GM12878 (cell line): ENCODE results near the gene PDE1C. TPM values are rescaled to one million over a fixed set of nuclear protein-coding genes. Genes with fewer than 3 reads are reported as not detected.

Experiments
- ATAC-seq: fragments of 200-7000 bp; cut with Tn5 transposase; 3 replicates; pipeline ENCODE4 v1.9.1; 2020; ENCODE audit warnings: mild to moderate bottlenecking, moderate library complexity
- BruUV-seq: library from RNA; stranded (reverse); fragments of 400-500 nt; replicated peaks from 2 replicates; lab custom pipeline; 2021; lab: Mats Ljungman, UMichigan
- CTCF ChIA-PET: fragments of 300-600 bp; sonication (Branson Sonifier 250); formaldehyde crosslinking; extraction: SDS; loops from one replicate; lab custom pipeline; 2021; ENCODE audit warnings: inconsistent platforms; lab: Yijun Ruan, JAX
- POLR2A ChIA-PET: fragments of 350-600 bp; formaldehyde crosslinking; extraction: SDS; loops from one replicate; lab custom pipeline; 2021; ENCODE audit warnings: inconsistent platforms; lab: Charles Lee
- RAD21 ChIA-PET: fragments of 300-600 bp; sonication (Branson Sonifier 250); formaldehyde crosslinking; loops from one replicate; lab custom pipeline; 2023; ENCODE audit warnings: antibody characterized with exemption; ENCODE audit not compliant: unreplicated experiment; lab: Charles Lee
- SMC1A ChIA-PET: fragments of 300-600 bp; sonication (Branson Sonifier 250); formaldehyde crosslinking; loops from one replicate; lab custom pipeline; 2023; ENCODE audit not compliant: unreplicated experiment, uncharacterized antibody; lab: Charles Lee
- DNase-seq: peaks from one replicate; pipeline ENCODE4 v3.0.0-alpha.2; 2011; ENCODE audit warnings: low read depth, low spot score
- FAIRE-seq: peaks from 3 replicates; lab custom pipeline; 2011; peaks lifted over from hg19 to GRCh38; lab: Jason Lieb, UNC
- H2AFZ ChIP-seq: 2 replicates; pipeline ENCODE4 v1.6.0; 2011; ENCODE audit warnings: low read depth, low read length, control low read depth; ENCODE audit not compliant: control insufficient read depth
- H3K27ac ChIP-seq: 2 replicates; pipeline ENCODE4 v1.5.1; 2011; ENCODE audit warnings: control low read depth; ENCODE audit not compliant: control insufficient read depth, insufficient read depth
- H3K27me3 ChIP-seq, 2 experiments: replicated peaks in 1 of 2; 2 replicates each; pipeline versions ENCODE4 v1.6.0 to v1.6.1; 2011; ENCODE audit warnings: low read length in 1 of 2; ENCODE audit not compliant: control insufficient read depth in 2 of 2, insufficient read depth in 2 of 2
- H3K36me3 ChIP-seq, 2 experiments: 2 replicates each; pipeline ENCODE4 v1.5.1; 2011; ENCODE audit warnings: low read length in 1 of 2; ENCODE audit not compliant: control insufficient read depth in 2 of 2, insufficient read depth in 2 of 2
- H3K4me1 ChIP-seq: 2 replicates; pipeline ENCODE4 v1.6.1; 2011; ENCODE audit warnings: mild to moderate bottlenecking, low read length, moderate library complexity, mixed read lengths; ENCODE audit not compliant: control insufficient read depth, insufficient read depth
- H3K4me2 ChIP-seq: 2 replicates; pipeline ENCODE4 v1.6.0; 2011; ENCODE audit warnings: control low read depth; ENCODE audit not compliant: control insufficient read depth, insufficient read depth
- H3K4me3 ChIP-seq: fragments of 200-600 bp; sonication (generic); 2 replicates; pipeline ENCODE4 v1.5.1; 2016
- H3K79me2 ChIP-seq: 2 replicates; pipeline ENCODE4 v1.6.0; 2011; ENCODE audit warnings: low read length; ENCODE audit not compliant: control insufficient read depth, insufficient read depth
- H3K9ac ChIP-seq: 2 replicates; pipeline ENCODE4 v1.8.0; 2011; ENCODE audit warnings: low read length, control low read depth, mixed read lengths; ENCODE audit not compliant: control insufficient read depth, insufficient read depth
- H3K9me3 ChIP-seq: replicated peaks from 3 replicates; pipeline ENCODE4 v1.5.1; 2011; ENCODE audit warnings: mild to moderate bottlenecking, low read length; ENCODE audit not compliant: control insufficient read depth, insufficient read depth
- H4K20me1 ChIP-seq: 2 replicates; pipeline ENCODE4 v1.6.0; 2011; ENCODE audit not compliant: control insufficient read depth, insufficient read depth
- CBX3 ChIP-seq: fragments of 200-600 bp; sonication (generic); IDR thresholded peaks from 2 replicates; pipeline ENCODE4 v1.6.1; 2016; ENCODE audit warnings: low read depth, borderline replicate concordance
- MEF2B ChIP-seq: fragments of 450-650 bp; IDR thresholded peaks from 2 replicates; pipeline ENCODE4 v1.6.1; 2018; ENCODE audit warnings: mild to moderate bottlenecking, moderate library complexity; ENCODE audit not compliant: partially characterized antibody, poor library complexity, severe bottlenecking
- POLR2A ChIP-seq: IDR thresholded peaks from 2 replicates; pipeline ENCODE4 v1.6.1; 2011; ENCODE audit warnings: low read depth, mild to moderate bottlenecking, low read length
- POU2F2 ChIP-seq: IDR thresholded peaks from 3 replicates; pipeline ENCODE4 v1.6.1; 2011; ENCODE audit warnings: low read depth, mild to moderate bottlenecking, low read length, borderline replicate concordance
- SMC3 ChIP-seq: IDR thresholded peaks from 2 replicates; pipeline ENCODE4 v1.6.1; 2011; ENCODE audit warnings: low read length, improper control_type of control experiment, borderline replicate concordance
- SREBF1 ChIP-seq: IDR thresholded peaks from 2 replicates; pipeline ENCODE4 v1.6.1; 2012; ENCODE audit warnings: mild to moderate bottlenecking, low read length
- SUPT20H ChIP-seq: IDR thresholded peaks from 2 replicates; pipeline ENCODE4 v1.6.1; 2011; ENCODE audit warnings: low read depth, mild to moderate bottlenecking, low read length, moderate library complexity, borderline replicate concordance; ENCODE audit not compliant: control insufficient read depth
- TCF3 ChIP-seq: IDR thresholded peaks from 2 replicates; pipeline ENCODE4 v1.6.1; 2012; ENCODE audit warnings: low read depth, mild to moderate bottlenecking, low read length, borderline replicate concordance; ENCODE audit not compliant: insufficient read depth
- ZNF207 ChIP-seq: fragments of 450-650 bp; IDR thresholded peaks from 2 replicates; pipeline ENCODE4 v1.6.1; 2014; ENCODE audit warnings: antibody characterized with exemption, mild to moderate bottlenecking, borderline replicate concordance
- ZNF24 ChIP-seq: fragments of 450-650 bp; IDR thresholded peaks from 2 replicates; pipeline ENCODE4 v1.6.1; 2017; ENCODE audit warnings: antibody characterized with exemption, mild to moderate bottlenecking
- ZSCAN29 ChIP-seq: fragments of 450-650 bp; IDR thresholded peaks from 2 replicates; pipeline ENCODE4 v1.6.1; 2017; ENCODE audit warnings: mild to moderate bottlenecking, moderate library complexity
- ZZZ3 ChIP-seq: IDR thresholded peaks from 2 replicates; pipeline ENCODE4 v1.6.1; 2011; ENCODE audit warnings: low read depth; ENCODE audit not compliant: control insufficient read depth, insufficient read length
- WGBS: methylation state at CpG from one replicate; pipeline ENCODE4 v1.1.6; 2016; ENCODE audit warnings: low lambda C conversion rate; ENCODE audit not compliant: insufficient replicate concordance, insufficient coverage; ENCODE audit errors: missing lambda C conversion rate; 5-methylcytosine and 5-hydroxymethylcytosine counted together
- in situ Hi-C: fragments of 300-500 bp; cut with MboI; formaldehyde crosslinking; loops from 9 replicates; pipeline ENCODE4 v1.14.3; 2018; ENCODE audit warnings: mixed read lengths
- intact Hi-C: fragments of 100-400 bp; cut with micrococcal nuclease; formaldehyde crosslinking; loops from one replicate; pipeline ENCODE4 v1.14.2; 2022; ENCODE audit not compliant: unreplicated experiment
- polyA plus RNA-seq, 11 experiments: library from polyadenylated mRNA; depleted of rRNA in 4 of 11; unstranded in 6 of 11; stranded (reverse) in 5 of 11; fragments of >200 nt; fragmentation: Nextera tagmentation in 4 of 11; fragmentation: Illumina TruSeq in 1 of 11; extraction: Ambion mirVana in 4 of 11; extraction: Trizol in 1 of 11; gene quantifications; 1 replicate in 1 of 11; 2 replicates in 10 of 11; pipeline versions ENCODE4 v1.2.1 to v1.2.3, GENCODE V29; 2011 to 2016; ENCODE audit warnings: inconsistent platforms in 2 of 11, missing spikeins in 2 of 11, low read depth in 1 of 11
- total RNA-seq, 4 experiments: library from RNA; depleted of rRNA in 3 of 4; stranded (reverse); fragments of >200 nt in 3 of 4; fragmentation: Illumina TruSeq in 1 of 4; extraction: Trizol in 1 of 4; gene quantifications; 2 replicates each; pipeline versions ENCODE4 v1.2.1 to v1.2.3, GENCODE V29; 2013 to 2021
- TF ChIP-seq, protein P1 (sequence below), 3 experiments: IDR thresholded peaks in 2 of 3; conservative IDR thresholded peaks in 1 of 3; 2 replicates each; pipeline ENCODE4 v1.5.1; 2011; ENCODE audit warnings: low read depth in 3 of 3, low read length in 3 of 3, mild to moderate bottlenecking in 3 of 3, control low read depth in 2 of 3, moderate library complexity in 2 of 3, inconsistent platforms in 1 of 3, mixed read lengths in 1 of 3; ENCODE audit not compliant: control insufficient read depth in 2 of 3, insufficient read depth in 1 of 3; ENCODE audit errors: extremely low read depth in 1 of 3
- TF ChIP-seq, protein P2 (sequence below): fragments of 450-650 bp; IDR thresholded peaks from 2 replicates; pipeline ENCODE4 v1.6.1; 2017; ENCODE audit warnings: low read depth, mild to moderate bottlenecking, moderate library complexity

The PDE1C gene
- total and polyA plus RNA-seq, 10 of the 15 experiments (the other 5 are each of a cell fraction or from before 2014, with no cell fraction given), result 0.29 to 2.3 (median 0.70) TPM

DNA sequence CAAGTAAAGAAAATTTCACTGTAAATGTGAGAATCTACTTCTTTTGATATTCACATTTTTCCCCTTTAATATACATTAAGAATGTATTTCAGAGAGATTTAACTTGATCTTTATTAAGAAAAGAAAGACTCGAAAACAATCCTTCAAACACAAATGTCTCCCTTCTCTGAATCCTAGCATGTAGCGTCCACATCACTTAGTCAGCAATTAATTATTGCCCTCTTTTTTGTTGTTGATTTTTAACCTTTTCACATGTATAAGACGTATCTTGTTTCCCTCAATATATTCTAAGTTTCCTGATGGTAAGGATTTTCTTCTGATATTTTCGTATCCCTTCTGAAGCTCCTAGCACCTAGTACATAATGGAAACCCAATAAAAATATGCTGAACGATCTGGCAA is 6.6 kb downstream of the PDE1C start:
- TF ChIP-seq SUPT20H, result no peak
- TF ChIP-seq CBX3, result no peak
- TF ChIP-seq SMC3, result no peak
- TF ChIP-seq SREBF1, result no peak
- no peaks in the 10 kb centered on the region for H3K4me1 ChIP-seq
- ATAC-seq, result no peak
- H3K9me3 ChIP-seq, result no peaks in the 10 kb centered on the region; the same call in 2 of the 3 replicates
- FAIRE-seq, result no peak
- WGBS, result 18% methylated on average over 5 of the region's 5 CpGs
- no peaks in the 10 kb centered on the region for H3K36me3 ChIP-seq
- no peak for DNase-seq
- H3K27ac ChIP-seq, result no peak overlapping the region
- in situ Hi-C loops, result no loop called here
- H3K4me2 ChIP-seq, result no peak overlapping the region
- ChIA-PET CTCF (interaction anchor here (1.3 to 2.6 kb wide), 6 partner anchors 10 to 282 kb away, joined by 3 to 16 read pairs (median 6); no protein-coding TSS in a partner anchor), POLR2A (no interaction called here), RAD21 (no interaction called here), SMC1A (interaction anchor here (1.0 to 11.5 kb wide), 2 partner anchors 14 to 282 kb away, joined by 3 to 69 read pairs; no protein-coding TSS in a partner anchor)
- intact Hi-C loops, result loop anchor here (5.0 kb wide), 2 partner anchors 281 to 316 kb away; no protein-coding TSS in a partner anchor
- no peak overlapping the region for H3K9ac ChIP-seq
- H3K79me2 ChIP-seq, result no peaks in the 10 kb centered on the region
- no peaks in the 10 kb centered on the region for H4K20me1 ChIP-seq
- no peak overlapping the region for H2AFZ ChIP-seq
- peaks cover 0 to 2% of the 10 kb centered on the region in 2 experiments; a peak in 1 of 4 replicates for H3K27me3 ChIP-seq
- no peak overlapping the region for H3K4me3 ChIP-seq
- BruUV-seq, result no TSS peak

DNA sequence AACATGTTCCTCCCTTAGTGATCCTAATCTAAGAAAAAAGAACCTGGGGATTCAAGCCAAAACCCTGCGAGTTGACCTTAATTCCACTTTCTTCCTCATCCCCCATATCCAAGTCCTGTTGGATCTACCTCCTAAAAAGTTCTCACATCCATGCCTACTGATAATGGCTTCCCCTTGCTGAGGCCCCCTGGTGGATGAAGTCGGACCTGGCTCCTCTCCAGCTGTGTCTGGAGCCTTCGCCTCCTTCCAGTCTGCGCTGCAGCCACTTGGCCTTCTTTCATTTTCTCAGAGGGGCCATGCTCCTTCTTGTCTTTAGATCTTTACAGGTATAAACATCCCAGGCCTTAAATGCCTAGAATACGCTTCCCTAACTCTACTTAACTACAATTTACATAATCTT is 8.1 kb downstream of the PDE1C start:
- in situ Hi-C loops (no loop called here), intact Hi-C loops (loop anchor here (5.0 kb wide), 2 partner anchors 280 to 315 kb away; no protein-coding TSS in a partner anchor)
- 30% methylated on average over 5 of the region's 5 CpGs for WGBS
- CTCF ChIA-PET, result interaction anchor here (0.5 to 4.2 kb wide), 13 partner anchors 11 to 383 kb away, joined by 3 to 26 read pairs (median 4); no protein-coding TSS in a partner anchor
- DNase-seq (no peak), FAIRE-seq (peak; percentile 23), ATAC-seq (peak; percentile 74)
- Histone ChIP-seq H3K27me3 (no peaks in the 10 kb centered on the region; a peak in 1 of 4 replicates), H2AFZ (no peak overlapping the region), H3K9me3 (no peaks in the 10 kb centered on the region; the same call in 2 of the 3 replicates), H3K36me3 (no peaks in the 10 kb centered on the region), H3K4me3 (no peak overlapping the region), H3K9ac (no peak overlapping the region), H3K79me2 (no peaks in the 10 kb centered on the region), H3K4me2 (no peak overlapping the region), H3K27ac (no peak overlapping the region), H4K20me1 (no peaks in the 10 kb centered on the region), H3K4me1 (no peaks in the 10 kb centered on the region)
- POLR2A ChIA-PET, result no interaction called here
- BruUV-seq, result no TSS peak
- SMC1A ChIA-PET, result interaction anchor here (0.6 to 11.5 kb wide), 3 partner anchors 12 to 246 kb away, joined by 3 to 69 read pairs (median 10); no protein-coding TSS in a partner anchor
- RAD21 ChIA-PET, result interaction anchor here (0.6 to 1.0 kb wide), 3 partner anchors 11 to 280 kb away, joined by 3 read pairs; no protein-coding TSS in a partner anchor
- TF ChIP-seq POU2F2 (no peak), POLR2A (no peak), ZNF24 (no peak), TCF3 (no peak), ZNF207 (no peak), MEF2B (no peak), ZSCAN29 (no peak), SMC3 (peak; percentile 63; the same call in 1 of the 2 replicates), ZZZ3 (no peak)
- TF ChIP-seq, protein P1, sequence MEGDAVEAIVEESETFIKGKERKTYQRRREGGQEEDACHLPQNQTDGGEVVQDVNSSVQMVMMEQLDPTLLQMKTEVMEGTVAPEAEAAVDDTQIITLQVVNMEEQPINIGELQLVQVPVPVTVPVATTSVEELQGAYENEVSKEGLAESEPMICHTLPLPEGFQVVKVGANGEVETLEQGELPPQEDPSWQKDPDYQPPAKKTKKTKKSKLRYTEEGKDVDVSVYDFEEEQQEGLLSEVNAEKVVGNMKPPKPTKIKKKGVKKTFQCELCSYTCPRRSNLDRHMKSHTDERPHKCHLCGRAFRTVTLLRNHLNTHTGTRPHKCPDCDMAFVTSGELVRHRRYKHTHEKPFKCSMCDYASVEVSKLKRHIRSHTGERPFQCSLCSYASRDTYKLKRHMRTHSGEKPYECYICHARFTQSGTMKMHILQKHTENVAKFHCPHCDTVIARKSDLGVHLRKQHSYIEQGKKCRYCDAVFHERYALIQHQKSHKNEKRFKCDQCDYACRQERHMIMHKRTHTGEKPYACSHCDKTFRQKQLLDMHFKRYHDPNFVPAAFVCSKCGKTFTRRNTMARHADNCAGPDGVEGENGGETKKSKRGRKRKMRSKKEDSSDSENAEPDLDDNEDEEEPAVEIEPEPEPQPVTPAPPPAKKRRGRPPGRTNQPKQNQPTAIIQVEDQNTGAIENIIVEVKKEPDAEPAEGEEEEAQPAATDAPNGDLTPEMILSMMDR (IDR thresholded peaks at IDR 0.05 in 2 of 3, conservative IDR thresholded peaks at IDR 0.05 in 1 of 3; ENCODE audit: control insufficient read depth in 2 of 3, extremely low read depth in 1 of 3, insufficient read depth in 1 of 3, low read depth in 3 of 3, low read length in 3 of 3), result peak; percentile 41 to 66 (median 54)
- TF ChIP-seq, protein P2, sequence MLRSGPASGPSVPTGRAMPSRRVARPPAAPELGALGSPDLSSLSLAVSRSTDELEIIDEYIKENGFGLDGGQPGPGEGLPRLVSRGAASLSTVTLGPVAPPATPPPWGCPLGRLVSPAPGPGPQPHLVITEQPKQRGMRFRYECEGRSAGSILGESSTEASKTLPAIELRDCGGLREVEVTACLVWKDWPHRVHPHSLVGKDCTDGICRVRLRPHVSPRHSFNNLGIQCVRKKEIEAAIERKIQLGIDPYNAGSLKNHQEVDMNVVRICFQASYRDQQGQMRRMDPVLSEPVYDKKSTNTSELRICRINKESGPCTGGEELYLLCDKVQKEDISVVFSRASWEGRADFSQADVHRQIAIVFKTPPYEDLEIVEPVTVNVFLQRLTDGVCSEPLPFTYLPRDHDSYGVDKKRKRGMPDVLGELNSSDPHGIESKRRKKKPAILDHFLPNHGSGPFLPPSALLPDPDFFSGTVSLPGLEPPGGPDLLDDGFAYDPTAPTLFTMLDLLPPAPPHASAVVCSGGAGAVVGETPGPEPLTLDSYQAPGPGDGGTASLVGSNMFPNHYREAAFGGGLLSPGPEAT, result no peak
